Measurements from ENCODE around the gene NRP2.

Gene NRP2

GRCh38 chr2:205781244-205781931 lies 99.1 kb downstream of the NRP2 start:
- no peaks in the 10 kb centered on the region for H3K4me1 ChIP-seq
- no peak for DNase-seq (ENCODE audit: low spot score in 2 of 2)
- peaks cover 34% of the 10 kb centered on the region for H3K27me3 ChIP-seq (ENCODE audit: low read depth)
- H3K9me3 ChIP-seq = no peaks in the 10 kb centered on the region
- in situ Hi-C loops (cut with MboI; ENCODE audit: low sequenced_read_pairs) = no loop called here
- H3K36me3 ChIP-seq (replicated peaks) = no peaks in the 10 kb centered on the region
- no peak overlapping the region for H3K4me3 ChIP-seq

DNA sequence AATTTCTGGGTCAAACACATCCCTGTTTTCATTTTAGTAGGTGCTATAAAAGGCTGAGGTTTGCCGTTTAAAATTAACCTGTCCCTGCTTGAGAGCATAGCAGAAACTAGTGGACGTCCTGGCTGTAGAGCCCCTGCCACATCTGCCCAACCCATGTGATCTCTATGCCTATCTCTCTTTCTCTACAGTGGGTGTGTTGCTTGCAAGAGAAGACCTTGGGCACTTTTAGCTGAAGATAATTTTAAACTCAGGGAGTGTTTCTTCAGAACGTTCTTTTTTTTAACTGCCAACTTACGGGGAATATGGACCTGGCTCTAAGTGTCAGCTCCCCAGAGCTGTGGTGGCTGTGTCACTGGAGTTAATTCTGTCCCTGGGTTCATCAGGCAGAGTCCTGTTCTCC lies 100.6 kb downstream of the NRP2 start:
- no peak for DNase-seq (ENCODE audit: low spot score in 2 of 2)
- no peak overlapping the region for H3K4me3 ChIP-seq
- in situ Hi-C loops (cut with MboI; ENCODE audit: low sequenced_read_pairs) = no loop called here

DNA sequence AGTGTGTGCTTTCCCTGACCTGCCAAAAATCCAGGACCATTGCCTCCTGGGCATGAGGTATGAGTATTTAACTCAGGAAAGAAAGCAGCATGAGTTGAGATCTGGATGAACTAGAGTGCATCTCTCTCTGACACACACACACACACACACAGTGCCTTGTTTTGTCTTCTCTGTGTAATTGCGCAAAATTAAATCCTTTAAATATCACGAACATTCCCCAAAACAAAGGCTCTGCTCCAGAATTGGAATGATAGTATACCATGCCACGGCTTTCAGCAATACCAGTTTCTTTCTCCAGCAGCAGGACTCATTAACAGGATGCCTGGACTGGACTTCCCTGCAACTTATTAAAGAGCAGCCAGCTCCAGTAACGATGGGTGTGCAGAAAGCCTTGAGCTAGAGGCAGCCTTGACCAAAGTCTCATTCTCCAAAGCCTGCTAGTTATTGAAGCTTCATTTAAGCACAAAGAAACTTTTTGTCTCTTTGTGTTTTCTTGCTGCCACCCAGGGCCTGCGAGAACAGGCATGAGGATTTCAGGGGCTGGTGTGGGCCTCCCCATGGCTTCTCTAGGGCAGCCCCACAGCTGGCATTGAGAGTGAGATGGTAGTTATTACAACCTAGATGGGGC lies 101.7 kb downstream of the NRP2 start:
- no peaks in the 10 kb centered on the region for H3K36me3 ChIP-seq (replicated peaks)
- H3K9me3 ChIP-seq = no peaks in the 10 kb centered on the region
- H3K4me3 ChIP-seq = no peak overlapping the region
- in situ Hi-C loops (cut with MboI; ENCODE audit: low sequenced_read_pairs) = no loop called here
- H3K27me3 ChIP-seq (ENCODE audit: low read depth) = peaks cover 27% of the 10 kb centered on the region
- no peak for DNase-seq (ENCODE audit: low spot score in 2 of 2)
- H3K4me1 ChIP-seq = no peaks in the 10 kb centered on the region

More for the DNA sequence above, 100.6 kb downstream of the NRP2 start:
- no peaks in the 10 kb centered on the region for H3K4me1 ChIP-seq
- H3K9me3 ChIP-seq = no peaks in the 10 kb centered on the region
- no peaks in the 10 kb centered on the region for H3K36me3 ChIP-seq (replicated peaks)
- peaks cover 34% of the 10 kb centered on the region for H3K27me3 ChIP-seq (ENCODE audit: low read depth)

DNA sequence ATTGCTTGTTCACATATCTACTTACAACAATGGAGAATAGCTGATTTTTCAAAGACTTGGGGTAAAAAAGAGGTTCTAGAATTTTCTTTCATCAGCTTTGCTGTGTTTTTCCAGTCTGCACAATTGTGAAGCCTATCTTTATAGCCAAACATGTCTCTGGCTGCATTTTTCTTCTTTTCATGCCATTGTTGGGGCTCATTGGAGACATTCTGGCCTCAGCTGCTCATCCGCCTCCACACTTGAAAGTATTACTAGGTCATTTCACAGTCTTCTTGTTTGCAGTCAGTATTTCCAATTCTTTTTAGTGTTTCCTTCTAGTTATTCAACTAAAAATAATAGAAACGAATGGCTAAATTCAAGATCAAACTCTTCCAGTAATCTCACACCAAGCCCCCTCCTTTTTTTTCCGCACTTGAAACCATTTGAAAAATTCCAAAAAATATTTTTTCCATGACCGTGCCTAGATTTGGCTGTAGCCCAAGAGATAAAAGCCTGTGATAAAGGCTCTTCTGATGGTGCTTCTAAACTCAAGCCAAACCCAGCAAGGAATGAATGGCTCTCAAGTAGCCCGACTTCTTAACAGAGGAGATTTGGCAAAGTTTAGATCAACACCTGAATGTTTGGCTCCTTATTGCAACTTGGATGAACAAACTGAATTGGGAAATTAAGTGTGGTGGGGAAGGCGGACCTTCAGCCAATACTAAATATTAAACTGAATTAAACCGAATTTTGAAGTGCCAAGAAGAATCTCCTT lies 103.4 kb downstream of the NRP2 start:
- Histone ChIP-seq H3K4me3 (no peak overlapping the region), H3K4me1 (no peaks in the 10 kb centered on the region), H3K36me3 (replicated peaks) (no peaks in the 10 kb centered on the region), H3K27me3 (ENCODE audit: low read depth) (peaks cover 18% of the 10 kb centered on the region), H3K9me3 (no peaks in the 10 kb centered on the region)
- no peak for DNase-seq (ENCODE audit: low spot score in 2 of 2)
- in situ Hi-C loops (cut with MboI; ENCODE audit: low sequenced_read_pairs) = no loop called here

GRCh38 chr2:205786976-205787375 lies 104.7 kb downstream of the NRP2 start:
- Histone ChIP-seq H3K4me3 (no peak overlapping the region), H3K27me3 (ENCODE audit: low read depth) (peaks cover 21% of the 10 kb centered on the region), H3K9me3 (no peaks in the 10 kb centered on the region), H3K4me1 (no peaks in the 10 kb centered on the region), H3K36me3 (replicated peaks) (no peaks in the 10 kb centered on the region)
- DNase-seq (ENCODE audit: low spot score in 2 of 2) = no peak
- in situ Hi-C loops (cut with MboI; ENCODE audit: low sequenced_read_pairs) = no loop called here

DNA sequence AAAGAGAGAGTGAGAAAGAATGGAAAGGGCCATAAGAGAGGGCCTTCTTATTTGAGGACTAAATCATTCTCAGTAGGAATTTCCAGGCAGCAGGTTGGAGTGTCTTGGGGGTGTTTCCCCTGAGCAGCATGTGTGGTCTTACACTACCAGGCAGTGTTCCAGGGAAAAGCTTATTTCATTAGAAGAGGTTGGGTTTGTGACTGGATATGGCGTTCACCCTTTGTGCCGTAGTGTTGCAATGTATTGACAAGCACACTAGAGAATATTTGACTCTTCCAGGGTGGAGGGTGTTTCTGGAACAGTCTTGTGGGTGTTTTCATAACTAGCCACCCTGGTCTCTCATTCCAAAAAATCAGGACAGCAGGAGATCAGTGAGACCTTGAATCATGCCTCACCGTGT lies 105.5 kb downstream of the NRP2 start:
- H3K4me1 ChIP-seq = no peaks in the 10 kb centered on the region
- peaks cover 26% of the 10 kb centered on the region for H3K27me3 ChIP-seq (ENCODE audit: low read depth)
- H3K9me3 ChIP-seq = no peaks in the 10 kb centered on the region
- in situ Hi-C loops (cut with MboI; ENCODE audit: low sequenced_read_pairs) = no loop called here
- DNase-seq (ENCODE audit: low spot score in 2 of 2) = no peak
- no peaks in the 10 kb centered on the region for H3K36me3 ChIP-seq (replicated peaks)
- H3K4me3 ChIP-seq = no peak overlapping the region

GRCh38 chr2:205789906-205790305 lies 107.6 kb downstream of the NRP2 start:
- H3K27me3 ChIP-seq (ENCODE audit: low read depth) = peaks cover 23% of the 10 kb centered on the region
- no peaks in the 10 kb centered on the region for H3K4me1 ChIP-seq
- no peak for DNase-seq (ENCODE audit: low spot score in 2 of 2)
- H3K9me3 ChIP-seq = no peaks in the 10 kb centered on the region
- H3K4me3 ChIP-seq = no peak overlapping the region
- H3K36me3 ChIP-seq (replicated peaks) = no peaks in the 10 kb centered on the region
- in situ Hi-C loops (cut with MboI; ENCODE audit: low sequenced_read_pairs) = no loop called here

DNA sequence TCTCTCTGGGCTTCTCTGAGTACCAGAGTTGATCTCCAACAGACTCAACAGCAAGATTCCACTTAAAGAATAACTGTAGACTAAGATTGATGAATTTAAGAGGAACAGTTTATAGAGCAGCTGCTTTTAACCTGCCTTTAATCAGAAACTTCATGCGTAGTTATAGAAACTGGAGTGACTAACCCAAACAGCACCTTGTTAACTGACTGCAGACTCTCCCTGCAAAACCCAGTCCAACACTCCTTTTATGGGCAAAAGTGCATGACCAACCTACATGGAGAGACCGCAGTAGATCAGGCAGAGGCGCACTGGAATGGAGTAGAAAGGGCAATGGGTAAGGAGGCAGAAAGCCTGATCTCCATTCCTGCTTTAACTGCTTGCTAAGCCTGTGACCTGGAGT lies 110.6 kb downstream of the NRP2 start:
- no peak for DNase-seq (ENCODE audit: low spot score in 2 of 2)
- in situ Hi-C loops (cut with MboI; ENCODE audit: low sequenced_read_pairs) = no loop called here
- Histone ChIP-seq H3K4me1 (no peaks in the 10 kb centered on the region), H3K36me3 (replicated peaks) (no peaks in the 10 kb centered on the region), H3K9me3 (no peaks in the 10 kb centered on the region), H3K4me3 (no peak overlapping the region), H3K27me3 (ENCODE audit: low read depth) (peaks cover 8% of the 10 kb centered on the region; the same call in 1 of the 2 replicates)

- no peaks in the 10 kb centered on the region for H3K36me3 ChIP-seq (replicated peaks)
- in situ Hi-C loops (cut with MboI; ENCODE audit: low sequenced_read_pairs) = no loop called here
- no peaks in the 10 kb centered on the region for H3K4me1 ChIP-seq
- no peak overlapping the region for H3K4me3 ChIP-seq
- H3K9me3 ChIP-seq = no peaks in the 10 kb centered on the region
- DNase-seq (ENCODE audit: low spot score in 2 of 2) = no peak
- H3K27me3 ChIP-seq (ENCODE audit: low read depth) = peaks cover 5% of the 10 kb centered on the region; the same call in 1 of the 2 replicates
Measured at GRCh38 chr2:205796805-205797313, 114.6 kb downstream of the NRP2 start.

DNA sequence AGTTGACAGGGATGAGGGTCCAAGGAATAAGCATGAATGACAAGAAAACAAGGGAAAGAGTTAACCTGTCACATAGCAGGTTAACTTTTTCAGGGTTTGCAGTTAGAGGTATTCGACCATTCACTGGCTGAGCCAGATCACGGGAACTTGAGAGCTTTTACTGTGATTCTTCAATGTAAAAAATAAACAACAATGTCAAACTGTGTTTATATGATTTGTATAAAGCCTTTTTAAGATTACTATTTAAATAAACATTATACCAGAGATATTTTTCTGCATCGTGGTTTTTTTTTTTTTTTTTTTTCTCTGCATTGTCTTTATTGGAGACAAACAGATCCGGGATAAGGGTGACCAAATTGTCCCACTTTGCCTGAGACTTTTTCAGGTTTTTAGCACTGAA lies 115.6 kb downstream of the NRP2 start:
- Histone ChIP-seq H3K27me3 (ENCODE audit: low read depth) (no peaks in the 10 kb centered on the region; the same call in 1 of the 2 replicates), H3K36me3 (replicated peaks) (no peaks in the 10 kb centered on the region), H3K4me3 (no peak overlapping the region), H3K4me1 (no peaks in the 10 kb centered on the region), H3K9me3 (no peaks in the 10 kb centered on the region)
- in situ Hi-C loops (cut with MboI; ENCODE audit: low sequenced_read_pairs) = no loop called here
- no peak for DNase-seq (ENCODE audit: low spot score in 2 of 2)

DNA sequence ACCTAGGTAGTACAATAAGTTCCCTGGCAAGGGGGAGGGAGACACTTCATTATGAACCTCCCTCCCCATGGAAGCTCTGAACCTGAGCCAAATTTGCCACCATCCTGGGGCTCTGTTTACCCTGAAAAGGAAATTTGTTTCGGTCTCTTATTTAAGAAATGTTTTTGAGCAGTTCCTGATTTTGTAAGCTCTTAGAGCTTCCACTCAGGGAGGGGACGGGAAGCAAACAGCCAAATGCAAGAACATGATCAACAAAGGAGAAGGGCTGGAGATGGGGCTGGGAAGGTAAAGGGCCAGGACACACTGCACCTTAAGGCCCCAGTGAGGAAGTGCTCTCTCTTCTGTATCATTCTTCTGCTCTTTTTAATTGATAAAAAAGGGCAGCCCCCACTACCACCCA lies 117.9 kb downstream of the NRP2 start:
- no peak for DNase-seq (ENCODE audit: low spot score in 2 of 2)
- H3K4me3 ChIP-seq = no peak overlapping the region
- H3K36me3 ChIP-seq (replicated peaks) = no peaks in the 10 kb centered on the region
- in situ Hi-C loops (cut with MboI; ENCODE audit: low sequenced_read_pairs) = no loop called here
- peaks cover 9% of the 10 kb centered on the region; the same call in 1 of the 2 replicates for H3K27me3 ChIP-seq (ENCODE audit: low read depth)
- H3K9me3 ChIP-seq = no peaks in the 10 kb centered on the region
- H3K4me1 ChIP-seq = no peaks in the 10 kb centered on the region

GRCh38 chr2:205800773-205801172 lies 118.5 kb downstream of the NRP2 start:
- H3K4me1 ChIP-seq = no peaks in the 10 kb centered on the region
- H3K9me3 ChIP-seq = no peaks in the 10 kb centered on the region
- no peaks in the 10 kb centered on the region for H3K36me3 ChIP-seq (replicated peaks)
- in situ Hi-C loops (cut with MboI; ENCODE audit: low sequenced_read_pairs) = no loop called here
- H3K4me3 ChIP-seq = no peak overlapping the region
- DNase-seq (ENCODE audit: low spot score in 2 of 2) = no peak
- H3K27me3 ChIP-seq (ENCODE audit: low read depth) = peaks cover 13% of the 10 kb centered on the region; the same call in 1 of the 2 replicates

GRCh38 chr2:205802065-205802464 lies 119.8 kb downstream of the NRP2 start:
- no peak for DNase-seq (ENCODE audit: low spot score in 2 of 2)

DNA sequence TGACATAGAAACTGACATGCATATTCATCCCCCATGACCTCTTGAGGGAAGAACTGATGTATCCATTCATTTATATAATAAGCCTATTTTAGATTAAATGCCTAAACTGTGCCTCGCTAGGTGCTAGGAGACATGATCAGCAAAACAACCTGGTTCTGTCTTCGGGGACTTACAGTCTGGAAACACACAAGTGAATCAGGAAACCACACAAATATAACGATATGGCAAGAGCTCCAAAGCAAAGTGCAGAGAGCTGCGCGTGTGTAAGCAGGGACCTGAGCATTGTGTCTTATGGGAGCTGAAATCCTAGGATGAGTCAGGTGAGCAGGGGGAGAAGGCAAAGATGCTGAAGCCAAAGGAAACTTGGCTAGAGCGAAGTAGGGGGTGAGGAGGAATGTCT lies 120.6 kb downstream of the NRP2 start:
- in situ Hi-C loops (cut with MboI; ENCODE audit: low sequenced_read_pairs) = no loop called here
- Histone ChIP-seq H3K27me3 (ENCODE audit: low read depth) (peaks cover 13% of the 10 kb centered on the region; the same call in 1 of the 2 replicates), H3K4me3 (no peak overlapping the region), H3K36me3 (replicated peaks) (no peaks in the 10 kb centered on the region), H3K9me3 (no peaks in the 10 kb centered on the region), H3K4me1 (no peaks in the 10 kb centered on the region)
- DNase-seq (ENCODE audit: low spot score in 2 of 2) = no peak

More at GRCh38 chr2:205802065-205802464, 119.8 kb downstream of the NRP2 start:
- in situ Hi-C loops (cut with MboI; ENCODE audit: low sequenced_read_pairs) = no loop called here
- Histone ChIP-seq H3K4me3 (no peak overlapping the region), H3K27me3 (ENCODE audit: low read depth) (peaks cover 13% of the 10 kb centered on the region; the same call in 1 of the 2 replicates), H3K4me1 (no peaks in the 10 kb centered on the region), H3K36me3 (replicated peaks) (no peaks in the 10 kb centered on the region), H3K9me3 (no peaks in the 10 kb centered on the region)
